AG04450 (cell line): ENCODE data around the gene MED12L. TPM values are rescaled to one million over a fixed set of nuclear protein-coding genes. Genes with fewer than 3 reads are reported as not detected.

Experiments
- CTCF ChIA-PET: fragments of 300-600, 350-600 bp; formaldehyde crosslinking; extraction: SDS; loops from one replicate; lab custom pipeline; 2022; ENCODE audit warnings: antibody characterized with exemption, inconsistent platforms; lab: Charles Lee
- POLR2A ChIA-PET: fragments of 350-600 bp; formaldehyde crosslinking; extraction: SDS; loops from one replicate; lab custom pipeline; 2021; ENCODE audit warnings: antibody characterized with exemption, inconsistent platforms; lab: Yijun Ruan, JAX
- DNase-seq: peaks from one replicate; pipeline ENCODE4 v3.0.0-alpha.2; 2011; ENCODE audit warnings: low read depth, low spot score
- H3K27ac ChIP-seq: one replicate; pipeline ENCODE4 v1.5.1; 2012; ENCODE audit warnings: low read depth, low read length, control low read depth
- H3K27me3 ChIP-seq: one replicate; pipeline ENCODE4 v1.6.0; 2012; ENCODE audit warnings: low read length; ENCODE audit not compliant: control insufficient read depth, insufficient read depth
- H3K4me3 ChIP-seq: 2 replicates; pipeline ENCODE4 v1.5.1; 2011; ENCODE audit warnings: mild to moderate bottlenecking, low read depth, low read length, control low read depth
- H3K9me3 ChIP-seq: 2 replicates; pipeline ENCODE4 v1.5.1; 2012; ENCODE audit warnings: low read length; ENCODE audit not compliant: control insufficient read depth, insufficient read depth
- CTCF ChIP-seq: IDR thresholded peaks from 2 replicates; pipeline ENCODE4 v1.5.1; 2011; ENCODE audit warnings: low read depth, low read length, control low read depth, inconsistent platforms
- polyA plus RNA-seq: library from polyadenylated mRNA; depleted of rRNA; stranded (reverse); fragments of >200 nt; gene quantifications from 2 replicates; pipeline ENCODE4 v1.2.3, GENCODE V29; 2011

MED12L gene
- polyA plus RNA-seq, 1 experiment = 0.26 TPM

DNA sequence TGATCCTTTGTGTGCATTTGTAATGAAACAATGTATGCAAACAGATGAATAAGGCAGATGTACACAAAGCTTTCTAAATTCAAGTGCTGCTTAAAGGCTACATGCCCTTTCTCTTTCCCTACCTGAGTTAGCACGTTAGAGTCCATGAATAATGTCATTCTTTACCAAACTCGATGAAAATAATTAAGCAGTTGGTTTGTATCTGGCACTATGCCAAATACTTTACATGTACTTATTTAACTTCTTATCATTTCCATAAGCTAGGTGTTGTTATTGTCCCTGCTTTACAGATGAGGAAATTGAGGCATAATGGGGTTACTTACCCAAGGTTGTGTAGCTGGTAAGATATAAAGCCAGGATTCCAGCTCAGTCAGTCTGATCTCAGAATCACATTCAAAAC lies 115.1 kb downstream of the MED12L start:
- no peak for DNase-seq
- no peaks in the 10 kb centered on the region for H3K9me3 ChIP-seq
- TF ChIP-seq CTCF = no peak
- H3K27ac ChIP-seq = no peak overlapping the region
- ChIA-PET CTCF (interaction anchor here (0.6 to 2.4 kb wide), 5 partner anchors 27 to 84 kb away, joined by 3 to 8 read pairs (median 7); no protein-coding TSS in a partner anchor), POLR2A (no interaction called here)
- H3K27me3 ChIP-seq = no peaks in the 10 kb centered on the region
- H3K4me3 ChIP-seq = no peak overlapping the region

DNA sequence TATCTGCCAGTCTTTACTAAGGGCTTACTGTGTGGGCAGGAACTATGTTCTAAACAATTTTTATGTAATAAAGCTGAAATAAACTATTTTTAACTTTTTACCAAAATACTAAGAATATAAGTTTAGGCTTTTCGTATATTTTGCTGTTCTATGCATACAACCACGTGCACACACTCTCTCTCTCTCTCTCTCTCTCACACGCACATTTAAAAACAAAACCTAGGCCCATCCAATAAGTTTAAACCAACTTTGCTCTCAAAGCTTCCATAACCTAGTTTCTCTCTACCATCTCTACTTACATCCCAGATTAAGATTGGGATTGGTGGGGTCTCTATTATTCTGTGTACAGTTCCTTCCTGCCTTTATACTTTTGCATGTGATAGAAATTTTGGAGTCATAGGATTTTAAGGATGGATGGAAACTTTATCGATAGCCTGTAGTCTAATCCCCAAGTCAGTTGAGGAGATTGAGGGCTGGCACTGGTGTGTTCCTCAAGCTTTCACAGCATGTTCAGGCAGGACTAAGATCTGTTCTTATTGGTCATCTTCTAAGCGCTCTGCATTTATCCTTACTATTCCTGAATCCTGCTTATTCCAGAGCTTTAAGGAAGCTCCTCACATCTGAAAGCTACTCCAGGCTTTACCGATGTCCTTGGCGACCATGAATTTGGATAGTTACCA lies 115.7 kb downstream of the MED12L start:
- Histone ChIP-seq H3K9me3 (no peaks in the 10 kb centered on the region), H3K4me3 (no peak overlapping the region), H3K27me3 (no peaks in the 10 kb centered on the region), H3K27ac (no peak overlapping the region)
- DNase-seq = no peak
- ChIA-PET POLR2A (no interaction called here), CTCF (interaction anchor here (0.6 to 2.4 kb wide), 3 partner anchors 26 to 83 kb away, joined by 3 to 8 read pairs (median 7); no protein-coding TSS in a partner anchor)
- TF ChIP-seq CTCF = no peak

GRCh38 chr3:151203051-151203420 lies 117.6 kb downstream of the MED12L start, which contains the start of gene GPR171:
Gene GPR171, minus strand, starts transcription at chr3:151203216. Its CDS starts 3,830 bp downstream, at chr3:151199386.
- POLR2A ChIA-PET = no interaction called here
- CTCF ChIA-PET = interaction anchor here (2.4 kb wide), 1 partner anchor 25 kb away, joined by 8 read pairs; no protein-coding TSS in a partner anchor

GRCh38 chr3:151204530-151205402 lies 119.3 kb downstream of the MED12L start:
- Histone ChIP-seq H3K27ac (no peak overlapping the region), H3K4me3 (no peak overlapping the region), H3K27me3 (no peaks in the 10 kb centered on the region), H3K9me3 (no peaks in the 10 kb centered on the region)
- TF ChIP-seq CTCF = no peak
- CTCF ChIA-PET = interaction anchor here (1.8 kb wide), 1 partner anchor 77 kb away, joined by 5 read pairs; no protein-coding TSS in a partner anchor
- POLR2A ChIA-PET = no interaction called here
- no peak for DNase-seq

More at GRCh38 chr3:151203051-151203420, 117.6 kb downstream of the MED12L start, which contains the start of gene GPR171:
- no peak for TF ChIP-seq CTCF
- DNase-seq = no peak
- no peak within 1 kb of the TSS for H3K27ac ChIP-seq
- no peaks in the 10 kb centered on the region for H3K27me3 ChIP-seq
- no peak within 1 kb of the TSS for H3K4me3 ChIP-seq
- H3K9me3 ChIP-seq = no peaks in the 10 kb centered on the region
